HepG2 (cell line): Measurements from ENCODE around the gene PRMT7. TPM values are rescaled to one million over a fixed set of nuclear protein-coding genes. Genes with fewer than 3 reads are reported as not detected.

Source experiments
- CTCF ChIP-seq: sonication (generic); formaldehyde crosslinking; IDR thresholded peaks from 2 replicates; pipeline ENCODE4 v1.5.0; 2020; ENCODE audit warnings: mild to moderate bottlenecking, missing genetic modification reagents, moderate library complexity
- DMAP1 ChIP-seq: IDR thresholded peaks from 2 replicates; pipeline ENCODE4 v1.6.1; 2016
- KLF9 ChIP-seq: IDR thresholded peaks from 2 replicates; pipeline ENCODE4 v1.6.1; 2016; ENCODE audit warnings: low read depth
- KMT2A ChIP-seq: sonication (generic); formaldehyde crosslinking; IDR thresholded peaks from 2 replicates; pipeline ENCODE4 v1.4.0; 2020; ENCODE audit warnings: missing genetic modification reagents
- MBNL3 ChIP-seq: fragments of 250-450 bp; sonication (Bioruptor Pico); conservative IDR thresholded peaks from 2 replicates; pipeline ENCODE4 v1.8.0; 2022; ENCODE audit warnings: mild to moderate bottlenecking, inconsistent platforms
- MYPOP ChIP-seq: sonication (generic); formaldehyde crosslinking; IDR thresholded peaks from 2 replicates; pipeline ENCODE4 v1.8.1; 2023; ENCODE audit warnings: mild to moderate bottlenecking, moderate library complexity, missing genetic modification reagents
- RBM39 ChIP-seq: fragments of 200-400 bp; formaldehyde crosslinking; IDR thresholded peaks from one replicate; pipeline ENCODE4 v1.6.1; 2018; ENCODE audit warnings: antibody characterized with exemption, mild to moderate bottlenecking, low read depth, low read length; ENCODE audit not compliant: poor library complexity, severe bottlenecking
- RFX1 ChIP-seq: fragments of 450-650 bp; IDR thresholded peaks from 2 replicates; pipeline ENCODE4 v1.6.1; 2017
- SOX6 ChIP-seq, 2 experiments: fragments of 450-650 bp in 1 of 2; sonication (generic) in 1 of 2; formaldehyde crosslinking in 1 of 2; IDR thresholded peaks; 2 replicates each; pipeline versions ENCODE4 v1.4.0 to v1.6.1; 2017 to 2020; ENCODE audit warnings: antibody characterized with exemption in 1 of 2, mild to moderate bottlenecking in 1 of 2, missing genetic modification reagents in 1 of 2
- SP1 ChIP-seq, 2 experiments: fragments of 450-650 bp in 1 of 2; sonication (generic) in 1 of 2; formaldehyde crosslinking in 1 of 2; IDR thresholded peaks; 2 replicates each; pipeline versions ENCODE4 v1.4.0 to v1.6.1; 2016 to 2020; ENCODE audit warnings: missing genetic modification reagents in 1 of 2
- SUZ12 ChIP-seq: fragments of 150-350 bp; IDR thresholded peaks from 2 replicates; pipeline ENCODE4 v1.6.1; 2014; ENCODE audit warnings: low read depth, low read length
- TCF7 ChIP-seq: sonication (generic); IDR thresholded peaks from 2 replicates; pipeline ENCODE4 v1.6.1; 2016; ENCODE audit warnings: antibody characterized with exemption, low read depth
- TFAP4 ChIP-seq: sonication (generic); IDR thresholded peaks from 2 replicates; pipeline ENCODE4 v1.6.1; 2016; ENCODE audit warnings: low read depth, borderline replicate concordance
- ZBTB42 ChIP-seq: sonication (generic); formaldehyde crosslinking; IDR thresholded peaks from 2 replicates; pipeline ENCODE4 v1.5.0; 2020; ENCODE audit warnings: mild to moderate bottlenecking, missing genetic modification reagents
- ZGPAT ChIP-seq: IDR thresholded peaks from 2 replicates; pipeline ENCODE4 v1.6.1; 2016; ENCODE audit warnings: mild to moderate bottlenecking
- ZMYM2 ChIP-seq: sonication (generic); formaldehyde crosslinking; IDR thresholded peaks from 2 replicates; pipeline ENCODE4 v1.8.0; 2022; ENCODE audit warnings: mild to moderate bottlenecking, missing genetic modification reagents
- ZNF224 ChIP-seq: sonication (generic); formaldehyde crosslinking; IDR thresholded peaks from 2 replicates; pipeline ENCODE4 v1.5.0; 2020; ENCODE audit warnings: mild to moderate bottlenecking, missing genetic modification reagents
- ZNF232 ChIP-seq: sonication (generic); formaldehyde crosslinking; IDR thresholded peaks from 2 replicates; pipeline ENCODE4 v1.4.0; 2020; ENCODE audit warnings: missing genetic modification reagents, borderline replicate concordance
- ZNF878 ChIP-seq: sonication (generic); formaldehyde crosslinking; IDR thresholded peaks from 2 replicates; pipeline ENCODE4 v1.8.1; 2023; ENCODE audit warnings: mild to moderate bottlenecking, missing genetic modification reagents, moderate library complexity
- polyA plus RNA-seq, 8 experiments: library from polyadenylated mRNA; depleted of rRNA in 3 of 8; stranded (reverse) in 7 of 8; unstranded in 1 of 8; fragments of >200 nt; fragmentation: Illumina TruSeq in 4 of 8; extraction: Trizol in 4 of 8; gene quantifications; 2 replicates each; pipeline versions ENCODE4 v1.2.1 to v1.2.3, GENCODE V29; 2011 to 2016; ENCODE audit warnings: low read depth in 4 of 8, missing spikeins in 1 of 8, mixed read lengths in 1 of 8; ENCODE audit not compliant: insufficient read depth in 1 of 8
- total RNA-seq, 5 experiments: library from RNA; depleted of rRNA; stranded (reverse); fragments of >200 nt; fragmentation: Illumina TruSeq; extraction: Trizol; gene quantifications; 2 replicates each; pipeline ENCODE4 v1.2.3, GENCODE V29; 2016; ENCODE audit warnings: low read depth in 1 of 5

The PRMT7 gene
- total and polyA plus RNA-seq, 2 of the 13 experiments (the other 11 are each of a cell fraction or from before 2014, with no cell fraction given) = 47.5 to 55.0 TPM

GRCh38 chr16:68267612-68268405 is 43.0 kb upstream of the PRMT7 start (continued):
- TF ChIP-seq ZBTB42 (CRISPR knock-in tag) = no peak
- TF ChIP-seq SOX6 (IDR thresholded peaks at IDR 0.05) = no peak
- TF ChIP-seq SOX6 (CRISPR knock-in tag; IDR thresholded peaks at IDR 0.05) = peak; percentile 56
- TF ChIP-seq RBM39 = no peak
- no peak for TF ChIP-seq RFX1
- no peak for TF ChIP-seq CTCF
- no peak for TF ChIP-seq MYPOP (CRISPR knock-in tag)
- TF ChIP-seq DMAP1 (CRISPR knock-in tag) = no peak; the same call in 1 of the 2 replicates
- TF ChIP-seq ZNF224 = no peak
- no peak for TF ChIP-seq SUZ12
- no peak; the same call in 1 of the 2 replicates for TF ChIP-seq TFAP4
- peak; percentile 16; the same call in 1 of the 2 replicates for TF ChIP-seq TCF7
- no peak for TF ChIP-seq ZNF878 (CRISPR knock-in tag)
- TF ChIP-seq ZGPAT (CRISPR knock-in tag) = peak; percentile 45; the same call in 1 of the 2 replicates
- no peak for TF ChIP-seq ZMYM2 (CRISPR knock-in tag)
- no peak for TF ChIP-seq ZNF232 (CRISPR knock-in tag)
- no peak for TF ChIP-seq KLF9
- 0 out of 2 replicates have a peak, but pooled peaks have one; percentile 20 for TF ChIP-seq KMT2A (CRISPR knock-in tag)
- no peak for TF ChIP-seq MBNL3 (CRISPR knock-in tag)
- TF ChIP-seq SP1 (IDR thresholded peaks at IDR 0.05) = no peak
- TF ChIP-seq SP1 (CRISPR knock-in tag; IDR thresholded peaks at IDR 0.05) = no peak
